HT1080 (cell line): ENCODE results near the gene RAB27B. TPM values are rescaled to one million over a fixed set of nuclear protein-coding genes. Genes with fewer than 3 reads are reported as not detected.

Experiments used
- DNase-seq: peaks from one replicate; pipeline ENCODE4 v3.0.0-alpha.2; 2015; ENCODE audit warnings: low read depth
- total RNA-seq: library from RNA; depleted of rRNA; stranded (reverse); fragments of >200 nt; shearing (Covaris generic); gene quantifications from 2 replicates; pipeline ENCODE4 v1.2.3, GENCODE V29; 2014

RAB27B gene
- total RNA-seq, 1 experiment from 2014 or later, result 27.7 TPM

DNA sequence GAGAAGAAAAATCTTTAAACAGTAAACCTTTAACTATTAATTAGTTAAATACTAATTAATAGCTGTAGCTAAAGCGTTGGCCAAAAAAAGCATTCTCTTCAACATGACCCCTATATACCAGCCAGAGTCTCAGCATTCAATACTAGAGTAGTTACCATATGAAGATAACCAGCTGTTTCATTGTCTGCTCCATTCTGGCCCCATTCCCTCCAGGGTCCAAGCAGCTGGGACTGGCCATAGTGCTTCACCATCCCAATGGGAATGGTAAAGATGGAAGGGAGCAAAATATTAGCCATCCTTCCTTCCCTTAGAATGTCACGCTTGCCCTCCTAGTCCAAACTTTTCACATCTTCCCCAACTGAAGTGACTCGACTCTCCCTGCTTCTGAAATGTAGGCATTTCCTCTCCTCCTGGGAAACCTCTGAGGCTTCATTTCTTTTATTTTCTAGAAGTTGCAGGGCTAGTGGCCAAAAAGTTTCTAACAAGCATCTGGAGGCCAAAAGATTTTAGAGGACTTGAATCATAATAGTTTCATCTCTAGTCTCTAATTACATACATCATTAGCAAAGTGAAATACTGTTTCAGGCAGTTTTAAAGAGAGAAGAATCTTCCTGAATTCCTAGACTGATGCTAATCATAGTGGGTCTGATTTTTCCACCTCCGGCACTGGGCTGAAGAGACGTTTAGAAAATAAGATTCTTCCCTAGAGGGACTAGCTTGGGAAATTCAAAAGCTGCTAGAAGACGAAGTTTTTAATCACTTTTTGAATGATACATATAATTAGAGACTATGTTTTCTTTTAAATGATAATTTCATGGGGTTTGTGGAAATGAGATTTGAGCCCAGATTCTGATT lies 78.3 kb downstream of the RAB27B start:
- no peak for DNase-seq

DNA sequence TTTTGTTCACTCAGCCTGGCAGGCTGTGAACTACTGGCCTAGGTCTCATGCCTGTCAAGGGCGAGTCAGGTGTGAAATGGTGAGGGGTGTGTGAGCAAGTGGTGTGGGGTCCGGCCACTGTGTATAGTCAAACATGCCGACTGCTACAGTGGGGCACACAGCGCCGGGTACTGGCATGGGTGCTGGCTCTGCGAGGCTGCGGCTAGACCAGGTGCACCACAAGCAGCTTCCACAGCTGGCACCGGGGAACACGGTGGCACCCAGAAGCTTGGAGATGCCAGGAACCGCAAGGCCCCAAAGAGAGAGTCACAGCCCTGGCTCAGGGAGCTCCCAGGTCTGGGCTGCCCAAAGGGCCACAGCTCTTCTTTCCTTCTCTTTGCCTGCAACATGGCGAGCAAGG lies 81.3 kb downstream of the RAB27B start:
- DNase-seq, result no peak

DNA sequence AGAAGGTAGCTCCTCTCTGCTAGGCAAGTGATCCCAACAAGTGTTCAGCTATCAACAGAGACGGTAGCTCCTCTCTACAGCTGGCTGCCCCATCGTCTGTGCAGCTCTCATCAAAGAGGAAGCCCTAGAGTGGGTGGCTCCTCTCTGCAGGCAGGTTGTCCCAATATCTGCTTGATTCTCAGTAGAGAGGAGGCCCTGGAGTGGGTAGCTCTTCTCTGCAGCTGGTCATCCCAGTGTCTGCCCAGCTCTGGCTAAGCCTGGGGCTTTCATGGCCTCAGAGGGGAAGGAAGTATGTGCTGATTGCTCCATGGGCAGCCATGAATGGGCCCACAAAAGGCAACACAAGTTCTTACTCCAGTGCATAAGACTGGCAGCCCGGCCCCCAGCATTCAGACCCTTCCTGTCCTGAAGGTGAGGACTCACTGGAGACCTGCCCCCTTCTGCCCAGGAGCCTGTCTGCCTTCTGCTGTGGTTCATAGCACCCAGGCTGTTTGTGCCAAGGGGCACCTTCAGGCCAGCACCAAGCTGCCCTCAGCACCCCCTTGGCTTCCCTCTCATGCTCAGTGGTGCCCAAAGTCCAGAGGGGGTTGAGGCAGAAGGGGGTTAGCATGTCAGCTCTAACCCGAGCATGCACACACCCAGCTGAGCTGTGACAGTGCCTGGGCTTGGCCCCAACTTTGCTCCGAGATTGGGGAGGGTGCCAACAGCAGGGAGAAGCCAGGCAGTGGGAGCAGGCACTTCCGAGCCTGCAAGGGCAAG lies 82.1 kb downstream of the RAB27B start:
- no peak for DNase-seq

DNA sequence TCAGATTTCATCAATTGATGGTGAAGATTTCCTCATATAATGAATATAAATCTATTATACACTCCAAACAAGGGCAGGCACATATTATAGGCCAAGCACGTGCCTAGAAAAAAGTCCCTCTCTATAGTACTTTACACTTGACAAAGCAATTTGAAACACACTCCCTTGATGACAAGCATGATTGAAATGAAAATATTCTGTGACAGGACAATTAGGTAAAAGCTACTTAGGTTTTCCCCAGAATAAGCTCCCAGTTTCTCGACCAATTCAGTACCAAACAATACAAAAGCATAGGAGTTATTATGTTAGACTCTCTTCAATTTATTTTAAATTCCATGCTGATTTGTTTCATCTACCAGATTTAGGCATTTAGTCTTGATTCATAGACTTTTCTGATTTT lies 83.3 kb downstream of the RAB27B start:
- DNase-seq, result no peak

DNA sequence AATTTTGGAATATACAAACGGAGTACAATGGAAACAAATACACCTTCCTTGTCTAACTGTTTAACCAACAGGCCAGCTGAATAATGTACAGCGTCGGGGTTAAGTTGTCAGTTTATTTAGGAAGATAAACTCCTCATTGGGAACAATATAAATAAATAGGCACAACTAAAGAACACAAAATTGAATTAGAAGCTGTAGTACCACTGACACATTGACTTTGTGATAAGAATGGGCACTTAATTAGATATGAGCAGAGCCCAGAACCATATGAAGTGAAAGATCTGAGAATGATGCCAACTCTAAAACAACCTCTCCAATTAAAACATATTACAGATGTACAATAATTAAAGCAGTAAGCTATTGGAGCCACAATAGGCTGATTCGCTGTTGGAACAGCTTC lies 86.5 kb downstream of the RAB27B start:
- no peak for DNase-seq

DNA sequence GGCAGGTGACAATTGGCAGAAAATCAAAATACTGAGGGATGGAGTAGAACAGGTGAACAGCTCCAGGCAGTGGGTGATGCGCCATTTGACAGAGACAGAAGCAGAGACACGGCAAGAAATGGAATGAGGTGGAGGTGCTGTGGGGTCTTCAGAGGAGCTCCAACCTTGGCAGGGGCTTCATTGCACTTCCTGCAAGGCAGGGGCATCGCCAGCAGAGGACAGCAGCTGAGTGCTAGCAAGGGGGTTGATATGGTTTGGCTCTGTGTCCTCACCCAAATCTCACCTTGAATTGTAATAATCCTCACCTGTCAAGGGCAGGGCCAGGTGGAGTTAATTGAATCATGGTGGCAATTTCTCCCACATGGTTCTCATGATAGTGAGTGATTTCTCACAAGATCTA lies 88.2 kb downstream of the RAB27B start:
- no peak for DNase-seq

DNA sequence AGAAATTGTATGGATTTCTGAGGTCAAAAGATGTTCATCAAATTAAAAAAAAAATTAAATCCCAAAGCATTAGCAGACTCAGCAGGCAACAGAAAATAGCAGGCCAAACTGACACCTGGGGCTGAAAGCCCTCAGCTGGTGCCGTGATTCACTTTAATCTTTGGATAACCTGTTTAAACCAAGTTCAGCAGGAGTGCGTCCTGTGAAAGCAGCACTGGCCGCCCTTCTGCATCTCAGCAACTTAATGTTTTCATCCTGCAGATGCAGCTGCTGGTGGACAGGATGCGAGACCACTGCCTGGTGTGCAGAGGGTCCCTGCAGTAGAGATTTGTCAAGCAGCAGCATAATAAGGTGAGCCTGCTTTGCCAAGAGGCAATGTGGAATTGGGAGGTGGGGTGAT lies 89.8 kb downstream of the RAB27B start:
- no peak for DNase-seq

DNA sequence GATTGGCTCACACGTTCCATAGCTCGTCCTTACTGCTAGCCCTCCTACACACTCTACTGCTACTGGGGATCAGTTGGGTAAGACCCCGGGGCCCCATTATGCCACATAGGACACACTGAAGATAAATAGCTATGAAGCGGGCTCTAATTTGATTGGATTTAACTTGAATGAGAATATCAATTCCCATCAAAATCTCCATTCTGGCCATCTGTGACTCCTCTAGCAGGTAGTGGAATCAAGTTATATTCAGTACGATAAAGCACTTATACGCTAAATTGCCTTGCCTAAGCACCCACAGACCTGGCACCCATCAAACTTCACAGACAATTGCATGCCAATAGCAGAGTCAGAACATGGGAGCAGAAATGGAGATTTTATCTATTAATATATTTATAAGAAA lies 91.1 kb downstream of the RAB27B start:
- DNase-seq, result no peak

DNA sequence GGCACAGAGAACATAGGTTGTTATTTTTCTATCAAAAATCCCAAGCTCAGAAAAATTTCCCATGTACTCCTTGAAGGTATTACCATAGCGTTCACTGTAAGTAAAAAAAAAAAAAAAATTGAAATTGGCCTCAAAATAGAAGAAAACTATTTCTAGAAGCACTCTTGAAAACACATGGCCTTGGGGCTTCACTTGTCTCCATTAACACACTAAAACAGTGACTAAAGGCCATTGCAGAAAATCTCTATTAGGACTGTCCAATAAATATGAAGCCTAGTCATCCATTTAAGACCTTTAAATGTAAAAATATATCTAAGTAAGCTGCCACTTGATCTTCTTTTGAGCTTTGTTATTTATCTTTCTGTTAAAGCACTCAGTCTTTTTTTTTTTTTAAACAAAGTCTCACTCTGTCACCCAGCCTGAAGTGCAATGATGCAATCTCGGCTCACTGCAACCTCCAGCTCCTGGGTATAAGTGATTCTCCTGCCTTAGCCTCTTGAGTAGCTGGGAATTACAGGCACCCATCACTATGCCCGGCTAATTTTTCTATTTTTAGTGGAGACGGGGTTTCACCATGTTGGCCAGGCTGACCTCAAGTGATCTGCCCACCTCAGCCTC lies 95.2 kb downstream of the RAB27B start:
- DNase-seq, result no peak

DNA sequence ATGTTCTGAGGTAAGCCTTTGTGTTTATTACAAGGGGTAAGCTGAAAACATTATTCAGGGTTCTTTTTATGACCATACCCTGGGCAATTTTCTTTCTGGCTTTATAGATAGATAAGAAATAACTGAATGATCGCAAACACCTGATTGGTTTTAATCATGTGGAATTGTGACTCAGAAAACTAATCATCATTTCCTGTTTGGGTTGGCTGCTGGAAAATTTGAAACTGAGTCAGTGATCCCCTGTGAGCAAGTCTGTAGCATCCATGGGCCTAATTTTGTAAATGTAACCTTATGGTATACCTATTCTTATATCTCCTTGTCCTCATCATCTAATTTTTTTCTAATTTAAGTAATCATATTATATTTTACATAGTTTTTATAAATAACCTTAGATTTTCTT lies 96.7 kb downstream of the RAB27B start:
- DNase-seq, result peak; percentile 52

DNA sequence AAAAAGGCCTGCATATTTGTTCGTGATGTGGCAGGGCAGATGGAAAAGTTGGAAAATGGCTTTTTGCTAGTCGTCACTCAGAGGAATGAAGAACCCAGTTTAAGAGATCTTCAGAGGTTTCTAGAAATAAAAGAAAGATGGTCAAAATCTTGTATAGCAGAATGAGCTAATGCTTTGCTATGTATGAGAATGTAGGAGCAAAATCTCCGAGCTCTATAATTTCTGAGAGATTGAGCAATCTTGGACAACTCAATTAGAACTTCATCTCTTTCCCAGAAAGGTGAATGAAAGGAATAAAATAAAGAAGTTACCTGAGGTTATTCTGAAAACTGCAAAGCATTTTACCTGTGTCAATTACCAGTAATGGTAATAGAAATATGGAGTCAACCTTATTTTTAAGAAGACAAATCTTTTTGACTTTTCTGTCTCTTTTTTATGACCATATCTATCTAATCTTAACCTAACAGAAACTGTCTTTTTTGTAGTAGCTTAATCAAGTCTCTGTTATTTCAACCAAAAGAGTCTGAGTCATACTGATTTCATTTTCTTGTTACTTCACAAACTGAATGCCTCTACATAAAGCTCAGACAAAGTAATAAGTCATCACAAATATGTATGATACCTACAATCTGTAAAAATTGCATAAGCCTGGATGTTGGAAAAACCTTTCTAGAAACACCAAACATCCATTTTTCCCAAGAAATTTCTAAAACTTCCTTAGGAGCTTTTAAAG lies 98.5 kb downstream of the RAB27B start:
- no peak for DNase-seq

DNA sequence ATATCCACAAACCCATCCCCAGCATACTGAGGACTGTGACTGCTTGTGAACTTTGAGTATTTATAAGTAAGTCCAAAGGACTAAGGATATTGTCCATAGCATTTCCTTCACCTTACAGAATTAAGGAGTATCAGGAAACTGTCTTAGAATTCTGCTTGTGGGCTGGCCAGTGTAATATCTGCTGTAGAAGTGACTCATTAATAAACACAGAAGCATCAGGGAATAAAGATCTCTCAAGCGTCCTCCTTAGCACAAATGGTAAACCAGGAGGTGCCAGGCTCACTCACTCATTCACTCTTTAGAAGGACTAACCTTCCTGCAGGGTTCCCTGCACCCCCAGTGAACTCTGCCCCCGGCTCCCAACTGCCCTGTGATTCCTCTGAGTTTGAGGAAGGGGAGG lies 100.0 kb downstream of the RAB27B start:
- DNase-seq, result no peak

DNA sequence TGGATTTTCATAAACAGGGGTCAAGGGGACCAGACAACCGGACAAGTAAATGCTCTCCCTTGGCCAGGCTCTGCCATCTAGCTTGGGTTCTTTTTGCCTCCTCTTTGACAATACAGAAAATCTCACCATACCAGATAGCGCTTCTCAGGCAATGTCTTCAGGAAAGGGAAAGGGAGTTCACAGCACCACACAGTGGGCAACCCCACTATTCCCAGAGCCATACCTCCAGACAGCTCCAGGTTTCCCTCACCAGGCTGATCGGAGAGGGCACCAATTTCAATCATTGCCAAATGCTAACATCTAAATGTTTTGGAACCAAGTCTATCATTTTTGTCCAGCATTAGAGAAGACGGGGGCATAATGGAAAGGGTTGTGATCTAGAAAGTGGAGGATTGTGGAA lies 102.9 kb downstream of the RAB27B start:
- DNase-seq, result no peak

DNA sequence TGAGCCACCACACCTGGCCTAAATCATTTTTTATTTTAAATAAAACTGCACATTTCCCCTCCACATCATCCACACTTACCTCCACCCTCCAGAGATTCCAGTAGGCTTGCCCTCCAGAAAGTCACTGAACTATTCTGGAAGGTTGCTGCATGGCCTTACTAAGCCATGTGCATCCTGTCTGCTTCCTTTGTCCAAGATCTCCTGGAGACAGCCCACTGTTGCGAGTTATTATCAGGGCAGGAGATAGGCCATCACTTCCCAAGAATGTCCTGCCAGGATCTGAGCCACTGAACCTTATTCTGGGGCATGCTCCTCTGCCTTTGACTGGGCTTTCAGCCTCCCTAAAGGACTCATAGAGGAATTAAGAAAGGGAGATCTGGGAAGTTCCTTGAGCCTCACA lies 104.2 kb downstream of the RAB27B start:
- no peak for DNase-seq

DNA sequence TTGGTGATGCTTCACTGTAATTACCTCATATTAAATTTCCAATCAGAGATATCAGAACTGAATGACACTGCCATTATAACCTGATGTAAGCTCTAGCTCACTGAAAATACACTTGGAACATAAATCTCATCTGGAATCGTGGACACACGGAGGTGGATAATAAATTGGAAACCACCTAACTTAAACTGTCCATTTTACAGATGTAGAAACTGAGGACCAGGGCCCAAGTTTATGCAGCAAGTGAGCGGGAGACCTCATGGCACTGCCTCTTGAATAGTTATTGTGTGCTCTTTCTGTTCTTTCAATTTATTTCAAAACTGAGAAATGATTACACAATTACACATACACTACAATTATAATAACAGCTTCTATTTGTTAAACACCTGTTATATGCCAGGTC lies 110.2 kb downstream of the RAB27B start:
- no peak for DNase-seq

DNA sequence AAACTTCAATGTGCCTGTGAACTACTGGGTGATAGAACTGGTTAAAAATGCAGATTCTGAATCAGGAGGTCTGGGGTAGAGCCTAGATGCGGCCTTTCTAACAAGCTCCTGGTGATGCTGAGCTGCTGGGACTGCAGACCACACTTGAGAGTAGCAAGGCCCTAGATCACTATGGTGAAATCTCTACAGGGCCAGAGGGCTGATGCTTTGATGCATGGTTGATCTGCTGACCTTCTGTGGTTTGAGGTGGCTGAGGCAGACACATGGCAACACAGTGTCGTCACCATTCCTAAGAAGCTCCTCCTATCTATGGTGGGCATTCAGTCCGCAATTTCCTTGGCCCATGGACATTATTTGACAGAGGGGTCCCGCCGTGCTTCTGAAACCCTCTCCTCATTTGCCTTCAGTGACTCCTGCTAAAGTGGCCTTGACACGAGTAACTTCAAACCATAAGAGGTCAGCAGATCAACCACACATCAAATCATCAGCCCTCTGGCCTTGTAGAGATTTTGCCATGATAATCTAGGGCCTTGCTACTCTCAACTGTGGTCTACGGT lies 111.2 kb downstream of the RAB27B start:
- peak; percentile 47 for DNase-seq

DNA sequence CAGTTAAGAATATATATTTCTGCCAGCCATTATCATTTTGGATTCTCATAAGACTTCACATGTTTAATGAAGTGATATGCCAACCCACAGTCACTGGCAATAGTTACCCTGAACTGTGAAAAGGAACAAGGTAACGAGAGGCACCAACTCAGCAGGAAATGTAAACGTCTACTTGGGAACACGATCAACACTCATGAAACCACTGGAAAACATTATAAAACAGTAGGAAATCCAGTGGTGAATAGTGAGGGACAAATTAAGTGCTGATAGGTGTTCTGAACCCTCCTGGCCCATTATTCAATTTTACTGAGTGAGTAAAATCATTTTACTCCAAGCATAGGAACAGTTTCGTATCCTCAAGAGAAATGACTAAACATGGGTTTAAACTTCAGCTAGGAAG lies 113.9 kb downstream of the RAB27B start:
- no peak for DNase-seq

DNA sequence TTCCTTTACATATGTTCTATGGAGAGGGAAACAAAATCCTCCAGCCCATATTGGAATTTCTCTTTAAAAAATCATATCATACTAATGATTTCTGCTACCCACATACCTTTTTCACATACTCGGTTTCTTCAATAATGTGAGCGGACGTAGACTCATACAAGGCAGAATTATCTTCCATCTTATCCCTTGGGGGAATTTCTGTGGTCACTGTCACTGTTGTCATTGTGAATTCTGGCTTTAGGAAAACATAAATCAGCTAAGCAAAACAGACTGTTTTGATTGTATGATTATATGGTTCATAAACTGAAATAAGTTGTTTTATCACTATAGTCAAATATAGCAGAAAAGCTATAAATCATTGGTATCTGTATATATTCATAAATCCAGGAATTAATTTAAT lies 114.3 kb downstream of the RAB27B start:
- no peak for DNase-seq
